GM21360 (cell line): ENCODE results near the gene RAD51AP2.

Experiments
- ATAC-seq: cut with Tn5 transposase; IDR thresholded peaks from one replicate; pipeline ENCODE4 v1.9.1; 2021; ENCODE audit warnings: mild to moderate bottlenecking, moderate library complexity; ENCODE audit not compliant: unreplicated experiment

Gene RAD51AP2

GRCh38 chr2:17470855-17471641, 47.2 kb downstream of the RAD51AP2 start:
- ATAC-seq = no peak

- no peak for ATAC-seq
Measured at GRCh38 chr2:17461087-17461475, 57.2 kb downstream of the RAD51AP2 start.
